ENCODE results near the gene FXYD3. TPM values are rescaled to one million over a fixed set of nuclear protein-coding genes. Genes with fewer than 3 reads are reported as not detected.

FXYD3 gene
- total and polyA plus RNA-seq, 2 of the 13 experiments (the other 11 are each of a cell fraction or from before 2014, with no cell fraction given) = 4.9 TPM; not detected in 1

GRCh38 chr19:35143231-35143715, 27.6 kb downstream of the FXYD3 start, which contains the start of gene FXYD7:
TSS of gene FXYD7 (plus strand) at chr19:35143255. CDS start at chr19:35143334, 79 bp downstream.
- POLR2A ChIA-PET = no interaction called here
- H3K4me1 ChIP-seq (ENCODE audit: insufficient read depth, low read length) = peaks cover 26% of the 10 kb centered on the region
- no peaks in the 10 kb centered on the region for H3K9me3 ChIP-seq (ENCODE audit: low read length)
- no peak within 1 kb of the TSS for H3K27ac ChIP-seq (ENCODE audit: extremely low read length, insufficient read depth, low read length)
- H4K20me1 ChIP-seq (ENCODE audit: insufficient read depth, low read length) = no peaks in the 10 kb centered on the region
- H2AFZ ChIP-seq (ENCODE audit: low read length) = no peak within 1 kb of the TSS
- CTCF ChIA-PET (ENCODE audit: low intra/inter-chr PET ratio, low total read pairs) = no interaction called here
- H3K9ac ChIP-seq (ENCODE audit: insufficient read depth, low read depth, low read length) = no peak within 1 kb of the TSS
- H3K4me2 ChIP-seq (ENCODE audit: low read depth, low read length) = no peak within 1 kb of the TSS
- no peaks in the 10 kb centered on the region for H3K36me3 ChIP-seq (replicated peaks in 1 of 2; ENCODE audit: control insufficient read depth in 1 of 2, insufficient read depth in 2 of 2, low read length in 2 of 2)
- ATAC-seq (no peak), DNase-seq (ENCODE audit: low spot score) (no peak), FAIRE-seq (no peak)
- BruUV-seq (replicated peaks) = no TSS peak
- intact Hi-C loops (cut with micrococcal nuclease; ENCODE audit: unreplicated experiment) = no loop called here
- in situ Hi-C loops (cut with HindIII; ENCODE audit: extremely low pct_ligation_motif_present, low pct_unique_long_range_greater_than_20kb) = no loop called here
- peaks cover 0 to 3% of the 10 kb centered on the region in 2 experiments; a peak in 2 of 5 replicates for H3K27me3 ChIP-seq (ENCODE audit: control insufficient read depth in 1 of 2, insufficient read depth in 2 of 2, low read length in 2 of 2)
- TF ChIP-seq TOPORS (CRISPR knock-in tag; IDR thresholded peaks at IDR 0.05) = no peak
- no peak for TF ChIP-seq ZNF678 (CRISPR knock-in tag; IDR thresholded peaks at IDR 0.05)
- no peak for TF ChIP-seq SIX4 (CRISPR knock-in tag; IDR thresholded peaks at IDR 0.05)
- no peak for TF ChIP-seq ZNF12 (CRISPR knock-in tag; IDR thresholded peaks at IDR 0.05)
- TF ChIP-seq, protein P1, sequence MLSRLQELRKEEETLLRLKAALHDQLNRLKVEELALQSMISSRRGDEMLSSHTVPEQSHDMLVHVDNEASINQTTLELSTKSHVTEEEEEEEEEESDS (CRISPR knock-in tag; IDR thresholded peaks at IDR 0.05; ENCODE audit: borderline replicate concordance) = no peak
- no peak for TF ChIP-seq ZNF569 (CRISPR knock-in tag; IDR thresholded peaks at IDR 0.05; ENCODE audit: borderline replicate concordance)
- TF ChIP-seq, protein P2, sequence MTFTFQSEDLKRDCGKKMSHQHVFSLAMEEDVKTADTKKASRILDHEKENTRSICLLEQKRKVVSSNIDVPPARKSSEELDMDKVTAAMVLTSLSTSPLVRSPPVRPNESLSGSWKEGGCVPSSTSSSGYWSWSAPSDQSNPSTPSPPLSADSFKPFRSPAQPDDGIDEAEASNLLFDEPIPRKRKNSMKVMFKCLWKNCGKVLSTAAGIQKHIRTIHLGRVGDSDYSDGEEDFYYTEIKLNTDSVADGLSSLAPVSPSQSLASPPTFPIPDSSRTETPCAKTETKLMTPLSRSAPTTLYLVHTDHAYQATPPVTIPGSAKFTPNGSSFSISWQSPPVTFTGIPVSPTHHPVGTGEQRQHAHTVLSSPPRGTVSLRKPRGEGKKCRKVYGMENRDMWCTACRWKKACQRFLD (CRISPR knock-in tag; IDR thresholded peaks at IDR 0.05; ENCODE audit: borderline replicate concordance) = no peak
- TF ChIP-seq CBX1 (IDR thresholded peaks at IDR 0.05; ENCODE audit: low read depth) = no peak
- no peak for TF ChIP-seq ZNF775 (CRISPR knock-in tag; IDR thresholded peaks at IDR 0.05; ENCODE audit: borderline replicate concordance)
- 67% methylated on average over 30 of the region's 31 CpGs for WGBS (ENCODE audit: low lambda C conversion rate)
- no peak within 1 kb of the TSS for H3K4me3 ChIP-seq (replicated peaks in 1 of 3; ENCODE audit: insufficient read depth in 1 of 3, low read depth in 2 of 3, low read length in 3 of 3)
- no peaks in the 10 kb centered on the region for H3K79me2 ChIP-seq (ENCODE audit: insufficient read depth, low read length)
